Measurements from ENCODE around the gene C17orf114.
A peak's percentile ranks its signal among the peaks of the same experiment; 100 is the strongest.

C17orf114 gene

DNA sequence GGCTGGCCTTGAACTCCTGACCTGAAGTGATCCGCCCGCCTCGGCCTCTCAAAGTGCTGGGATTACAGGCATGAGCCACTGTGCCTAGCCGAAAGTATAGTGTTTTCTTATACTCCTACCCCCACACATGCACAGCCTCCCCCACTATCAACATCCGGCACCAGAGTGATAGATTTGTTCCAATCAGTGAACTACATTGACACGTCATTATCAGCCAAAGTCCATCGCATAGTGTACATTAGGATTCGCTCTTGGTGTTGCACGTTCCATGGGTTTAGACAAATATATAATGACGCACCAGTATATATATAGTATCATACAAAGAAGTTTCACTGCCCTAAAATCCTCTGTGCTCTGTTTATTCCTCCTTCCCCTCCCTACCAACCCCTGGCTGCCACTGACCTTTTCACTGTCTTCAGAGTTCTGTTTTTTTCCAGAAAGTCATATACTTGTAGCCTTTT lies 42.3 kb downstream of the C17orf114 start (continued):
- no peak for TF ChIP-seq ATAD3A (CRISPR knock-in tag; IDR thresholded peaks at IDR 0.05)
- 0 out of 2 replicates have a peak, but pooled peaks have one; percentile 64 for TF ChIP-seq ZNF343 (CRISPR knock-in tag; IDR thresholded peaks at IDR 0.05)
- TF ChIP-seq, protein P1, sequence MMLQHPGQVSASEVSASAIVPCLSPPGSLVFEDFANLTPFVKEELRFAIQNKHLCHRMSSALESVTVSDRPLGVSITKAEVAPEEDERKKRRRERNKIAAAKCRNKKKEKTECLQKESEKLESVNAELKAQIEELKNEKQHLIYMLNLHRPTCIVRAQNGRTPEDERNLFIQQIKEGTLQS (CRISPR knock-in tag; IDR thresholded peaks at IDR 0.05): peak; percentile 80
- TF ChIP-seq FOXM1 (CRISPR knock-in tag; IDR thresholded peaks at IDR 0.05): no peak
- peak; percentile 23 for TF ChIP-seq ASH2L (IDR thresholded peaks at IDR 0.05; ENCODE audit: insufficient read length, low read depth, low read length)
- no peak for TF ChIP-seq ZFP36L2 (CRISPR knock-in tag; IDR thresholded peaks at IDR 0.05)
- TF ChIP-seq SPEN (CRISPR knock-in tag; IDR thresholded peaks at IDR 0.05; ENCODE audit: low read depth): peak; percentile 81; the same call in 1 of the 2 replicates
- TF ChIP-seq, protein P2, sequence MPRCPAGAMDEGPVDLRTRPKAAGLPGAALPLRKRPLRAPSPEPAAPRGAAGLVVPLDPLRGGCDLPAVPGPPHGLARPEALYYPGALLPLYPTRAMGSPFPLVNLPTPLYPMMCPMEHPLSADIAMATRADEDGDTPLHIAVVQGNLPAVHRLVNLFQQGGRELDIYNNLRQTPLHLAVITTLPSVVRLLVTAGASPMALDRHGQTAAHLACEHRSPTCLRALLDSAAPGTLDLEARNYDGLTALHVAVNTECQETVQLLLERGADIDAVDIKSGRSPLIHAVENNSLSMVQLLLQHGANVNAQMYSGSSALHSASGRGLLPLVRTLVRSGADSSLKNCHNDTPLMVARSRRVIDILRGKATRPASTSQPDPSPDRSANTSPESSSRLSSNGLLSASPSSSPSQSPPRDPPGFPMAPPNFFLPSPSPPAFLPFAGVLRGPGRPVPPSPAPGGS (CRISPR knock-in tag; IDR thresholded peaks at IDR 0.05): no peak
- peak; percentile 36; the same call in 1 of the 2 replicates for TF ChIP-seq ADNP (CRISPR knock-in tag; IDR thresholded peaks at IDR 0.05)
- peak; percentile 91 for TF ChIP-seq MEF2D (CRISPR knock-in tag; IDR thresholded peaks at IDR 0.05)
- no peak for TF ChIP-seq SRY (CRISPR knock-in tag; IDR thresholded peaks at IDR 0.05)
- TF ChIP-seq, protein P3, sequence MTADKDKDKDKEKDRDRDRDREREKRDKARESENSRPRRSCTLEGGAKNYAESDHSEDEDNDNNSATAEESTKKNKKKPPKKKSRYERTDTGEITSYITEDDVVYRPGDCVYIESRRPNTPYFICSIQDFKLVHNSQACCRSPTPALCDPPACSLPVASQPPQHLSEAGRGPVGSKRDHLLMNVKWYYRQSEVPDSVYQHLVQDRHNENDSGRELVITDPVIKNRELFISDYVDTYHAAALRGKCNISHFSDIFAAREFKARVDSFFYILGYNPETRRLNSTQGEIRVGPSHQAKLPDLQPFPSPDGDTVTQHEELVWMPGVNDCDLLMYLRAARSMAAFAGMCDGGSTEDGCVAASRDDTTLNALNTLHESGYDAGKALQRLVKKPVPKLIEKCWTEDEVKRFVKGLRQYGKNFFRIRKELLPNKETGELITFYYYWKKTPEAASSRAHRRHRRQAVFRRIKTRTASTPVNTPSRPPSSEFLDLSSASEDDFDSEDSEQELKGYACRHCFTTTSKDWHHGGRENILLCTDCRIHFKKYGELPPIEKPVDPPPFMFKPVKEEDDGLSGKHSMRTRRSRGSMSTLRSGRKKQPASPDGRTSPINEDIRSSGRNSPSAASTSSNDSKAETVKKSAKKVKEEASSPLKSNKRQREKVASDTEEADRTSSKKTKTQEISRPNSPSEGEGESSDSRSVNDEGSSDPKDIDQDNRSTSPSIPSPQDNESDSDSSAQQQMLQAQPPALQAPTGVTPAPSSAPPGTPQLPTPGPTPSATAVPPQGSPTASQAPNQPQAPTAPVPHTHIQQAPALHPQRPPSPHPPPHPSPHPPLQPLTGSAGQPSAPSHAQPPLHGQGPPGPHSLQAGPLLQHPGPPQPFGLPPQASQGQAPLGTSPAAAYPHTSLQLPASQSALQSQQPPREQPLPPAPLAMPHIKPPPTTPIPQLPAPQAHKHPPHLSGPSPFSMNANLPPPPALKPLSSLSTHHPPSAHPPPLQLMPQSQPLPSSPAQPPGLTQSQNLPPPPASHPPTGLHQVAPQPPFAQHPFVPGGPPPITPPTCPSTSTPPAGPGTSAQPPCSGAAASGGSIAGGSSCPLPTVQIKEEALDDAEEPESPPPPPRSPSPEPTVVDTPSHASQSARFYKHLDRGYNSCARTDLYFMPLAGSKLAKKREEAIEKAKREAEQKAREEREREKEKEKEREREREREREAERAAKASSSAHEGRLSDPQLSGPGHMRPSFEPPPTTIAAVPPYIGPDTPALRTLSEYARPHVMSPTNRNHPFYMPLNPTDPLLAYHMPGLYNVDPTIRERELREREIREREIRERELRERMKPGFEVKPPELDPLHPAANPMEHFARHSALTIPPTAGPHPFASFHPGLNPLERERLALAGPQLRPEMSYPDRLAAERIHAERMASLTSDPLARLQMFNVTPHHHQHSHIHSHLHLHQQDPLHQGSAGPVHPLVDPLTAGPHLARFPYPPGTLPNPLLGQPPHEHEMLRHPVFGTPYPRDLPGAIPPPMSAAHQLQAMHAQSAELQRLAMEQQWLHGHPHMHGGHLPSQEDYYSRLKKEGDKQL (CRISPR knock-in tag; IDR thresholded peaks at IDR 0.05; ENCODE audit: low read depth): peak; percentile 82
- TF ChIP-seq, protein P4, sequence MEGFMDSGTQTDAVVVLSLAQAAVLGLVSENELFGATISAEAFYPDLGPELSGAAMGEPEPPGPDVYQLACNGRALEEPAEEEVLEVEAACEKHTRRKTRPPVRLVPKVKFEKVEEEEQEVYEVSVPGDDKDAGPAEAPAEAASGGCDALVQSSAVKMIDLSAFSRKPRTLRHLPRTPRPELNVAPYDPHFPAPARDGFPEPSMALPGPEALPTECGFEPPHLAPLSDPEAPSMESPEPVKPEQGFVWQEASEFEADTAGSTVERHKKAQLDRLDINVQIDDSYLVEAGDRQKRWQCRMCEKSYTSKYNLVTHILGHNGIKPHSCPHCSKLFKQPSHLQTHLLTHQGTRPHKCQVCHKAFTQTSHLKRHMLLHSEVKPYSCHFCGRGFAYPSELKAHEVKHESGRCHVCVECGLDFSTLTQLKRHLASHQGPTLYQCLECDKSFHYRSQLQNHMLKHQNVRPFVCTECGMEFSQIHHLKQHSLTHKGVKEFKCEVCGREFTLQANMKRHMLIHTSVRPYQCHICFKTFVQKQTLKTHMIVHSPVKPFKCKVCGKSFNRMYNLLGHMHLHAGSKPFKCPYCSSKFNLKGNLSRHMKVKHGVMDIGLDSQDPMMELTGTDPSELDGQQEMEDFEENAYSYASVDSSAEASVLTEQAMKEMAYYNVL (CRISPR knock-in tag; IDR thresholded peaks at IDR 0.05; ENCODE audit: borderline replicate concordance): peak; percentile 91
- no peak for TF ChIP-seq PCBP2 (optimal IDR thresholded peaks at IDR 0.05; ENCODE audit: low read depth, low read length, poor library complexity, severe bottlenecking)
- no peak; the same call in none of the 2 replicates for TF ChIP-seq ZNF460 (CRISPR knock-in tag; IDR thresholded peaks at IDR 0.05; ENCODE audit: borderline replicate concordance)
- no peak for TF ChIP-seq DR1 (CRISPR knock-in tag; IDR thresholded peaks at IDR 0.05)
- TF ChIP-seq, protein P5, sequence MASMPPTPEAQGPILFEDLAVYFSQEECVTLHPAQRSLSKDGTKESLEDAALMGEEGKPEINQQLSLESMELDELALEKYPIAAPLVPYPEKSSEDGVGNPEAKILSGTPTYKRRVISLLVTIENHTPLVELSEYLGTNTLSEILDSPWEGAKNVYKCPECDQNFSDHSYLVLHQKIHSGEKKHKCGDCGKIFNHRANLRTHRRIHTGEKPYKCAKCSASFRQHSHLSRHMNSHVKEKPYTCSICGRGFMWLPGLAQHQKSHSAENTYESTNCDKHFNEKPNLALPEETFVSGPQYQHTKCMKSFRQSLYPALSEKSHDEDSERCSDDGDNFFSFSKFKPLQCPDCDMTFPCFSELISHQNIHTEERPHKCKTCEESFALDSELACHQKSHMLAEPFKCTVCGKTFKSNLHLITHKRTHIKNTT (CRISPR knock-in tag; IDR thresholded peaks at IDR 0.05): no peak
- TF ChIP-seq ZNF326 (CRISPR knock-in tag; IDR thresholded peaks at IDR 0.05; ENCODE audit: borderline replicate concordance): no peak
- TF ChIP-seq SALL1 (CRISPR knock-in tag; IDR thresholded peaks at IDR 0.05): peak; percentile 96
- no peak; the same call in 1 of the 2 replicates for TF ChIP-seq XBP1 (CRISPR knock-in tag; IDR thresholded peaks at IDR 0.05)
- no peak for TF ChIP-seq ZNF629 (CRISPR knock-in tag; conservative IDR thresholded peaks at IDR 0.05)
